Activated CD4-positive, alpha-beta T cell treated with anti-CD3 and anti-CD28 coated beads, Interleukin-2, amount 10 ng/mL, durations not matched to agents 24 days and 14 days (primary cell): ENCODE measurements around the gene PCYT1A. TPM values are rescaled to one million over a fixed set of nuclear protein-coding genes. Genes with fewer than 3 reads are reported as not detected.

Source experiments
- DNase-seq: peaks from one replicate; pipeline ENCODE4 v3.0.0; 2022
- H3K27ac Mint-ChIP-seq: one replicate; pipeline ENCODE4 v1.8.0; 2022; ENCODE audit warnings: mild to moderate bottlenecking, mixed read lengths
- H3K27me3 Mint-ChIP-seq: one replicate; pipeline ENCODE4 v1.8.0; 2022; ENCODE audit warnings: mixed read lengths
- H3K36me3 Mint-ChIP-seq: one replicate; pipeline ENCODE4 v1.8.0; 2022; ENCODE audit warnings: low read depth, mild to moderate bottlenecking, mixed read lengths
- H3K4me1 Mint-ChIP-seq: one replicate; pipeline ENCODE4 v1.8.0; 2021; ENCODE audit warnings: mixed read lengths
- H3K4me3 Mint-ChIP-seq: one replicate; pipeline ENCODE4 v1.8.0; 2022; ENCODE audit warnings: mild to moderate bottlenecking, moderate library complexity, mixed read lengths
- H3K9me3 Mint-ChIP-seq: one replicate; pipeline ENCODE4 v1.8.0; 2021; ENCODE audit warnings: mixed read lengths
- intact Hi-C: fragments of 100-400 bp; cut with micrococcal nuclease; formaldehyde crosslinking; loops from one replicate; pipeline ENCODE4 v1.15.1; 2023
- total RNA-seq: library from RNA; stranded (reverse); gene quantifications from 2 replicates; pipeline ENCODE4 v1.2.3, GENCODE V29; 2022

The PCYT1A gene
- total RNA-seq, 1 donor from 2014 or later, result 56.0 TPM

GRCh38 chr3:196238612-196239560 lies 48.6 kb downstream of the PCYT1A start:
- peaks cover 1% of the 10 kb centered on the region for H3K4me1 Mint-ChIP-seq
- intact Hi-C loops, result no loop called here
- H3K36me3 Mint-ChIP-seq, result peaks cover 52% of the 10 kb centered on the region
- no peak overlapping the region for H3K4me3 Mint-ChIP-seq
- H3K27me3 Mint-ChIP-seq, result no peaks in the 10 kb centered on the region
- no peak for DNase-seq
- no peaks in the 10 kb centered on the region for H3K9me3 Mint-ChIP-seq
- no peak overlapping the region for H3K27ac Mint-ChIP-seq

- no peaks in the 10 kb centered on the region for H3K9me3 Mint-ChIP-seq
- DNase-seq, result no peak
- no peak overlapping the region for H3K4me3 Mint-ChIP-seq
- H3K4me1 Mint-ChIP-seq, result peaks cover 10% of the 10 kb centered on the region
- peaks cover 53% of the 10 kb centered on the region for H3K36me3 Mint-ChIP-seq
- no peaks in the 10 kb centered on the region for H3K27me3 Mint-ChIP-seq
- no peak overlapping the region for H3K27ac Mint-ChIP-seq
- intact Hi-C loops, result no loop called here
These were observed 50.3 kb downstream of the PCYT1A start for GRCh38 chr3:196237203-196237602.

- H3K4me3 Mint-ChIP-seq, result no peak overlapping the region
- H3K4me1 Mint-ChIP-seq, result peaks cover 12% of the 10 kb centered on the region
- H3K27ac Mint-ChIP-seq, result no peak overlapping the region
- no peaks in the 10 kb centered on the region for H3K27me3 Mint-ChIP-seq
- intact Hi-C loops, result no loop called here
- DNase-seq, result no peak
- no peaks in the 10 kb centered on the region for H3K9me3 Mint-ChIP-seq
- H3K36me3 Mint-ChIP-seq, result peaks cover 45% of the 10 kb centered on the region
These were observed 51.3 kb downstream of the PCYT1A start for GRCh38 chr3:196236223-196236622.

GRCh38 chr3:196235452-196236122 lies 51.9 kb downstream of the PCYT1A start:
- H3K4me1 Mint-ChIP-seq, result peaks cover 12% of the 10 kb centered on the region
- no peaks in the 10 kb centered on the region for H3K27me3 Mint-ChIP-seq
- intact Hi-C loops, result no loop called here
- H3K36me3 Mint-ChIP-seq, result peaks cover 45% of the 10 kb centered on the region
- no peak overlapping the region for H3K4me3 Mint-ChIP-seq
- DNase-seq, result no peak
- H3K27ac Mint-ChIP-seq, result peak overlapping the region; percentile 25
- no peaks in the 10 kb centered on the region for H3K9me3 Mint-ChIP-seq

GRCh38 chr3:196232882-196233251 lies 54.7 kb downstream of the PCYT1A start:
- H3K4me3 Mint-ChIP-seq, result no peak overlapping the region
- peaks cover 27% of the 10 kb centered on the region for H3K36me3 Mint-ChIP-seq
- intact Hi-C loops, result no loop called here
- no peaks in the 10 kb centered on the region for H3K27me3 Mint-ChIP-seq
- DNase-seq, result no peak
- peak overlapping the region; percentile 19 for H3K27ac Mint-ChIP-seq
- peaks cover 11% of the 10 kb centered on the region for H3K4me1 Mint-ChIP-seq
- no peaks in the 10 kb centered on the region for H3K9me3 Mint-ChIP-seq

- Mint-ChIP-seq H3K4me1 (peaks cover 11% of the 10 kb centered on the region), H3K4me3 (no peak overlapping the region), H3K27me3 (no peaks in the 10 kb centered on the region), H3K27ac (peak overlapping the region; percentile 49), H3K36me3 (peaks cover 24% of the 10 kb centered on the region), H3K9me3 (no peaks in the 10 kb centered on the region)
- no peak for DNase-seq
- intact Hi-C loops, result no loop called here
These were observed 55.2 kb downstream of the PCYT1A start for GRCh38 chr3:196232154-196232881.

- Mint-ChIP-seq H3K27ac (no peak overlapping the region), H3K27me3 (no peaks in the 10 kb centered on the region), H3K4me1 (peaks cover 8% of the 10 kb centered on the region), H3K9me3 (no peaks in the 10 kb centered on the region), H3K4me3 (no peak overlapping the region), H3K36me3 (peaks cover under 1% of the 10 kb centered on the region)
- intact Hi-C loops, result no loop called here
- no peak for DNase-seq
These were observed 59.7 kb downstream of the PCYT1A start for GRCh38 chr3:196227629-196228493.

GRCh38 chr3:196227121-196227561 lies 60.4 kb downstream of the PCYT1A start:
- Mint-ChIP-seq H3K4me3 (no peak overlapping the region), H3K27me3 (no peaks in the 10 kb centered on the region), H3K27ac (no peak overlapping the region), H3K4me1 (peaks cover 2% of the 10 kb centered on the region), H3K36me3 (no peaks in the 10 kb centered on the region), H3K9me3 (no peaks in the 10 kb centered on the region)
- no peak for DNase-seq
- intact Hi-C loops, result no loop called here

- Mint-ChIP-seq H3K27ac (no peak overlapping the region), H3K27me3 (no peaks in the 10 kb centered on the region), H3K36me3 (no peaks in the 10 kb centered on the region), H3K4me3 (no peak overlapping the region), H3K4me1 (no peaks in the 10 kb centered on the region), H3K9me3 (no peaks in the 10 kb centered on the region)
- no peak for DNase-seq
- intact Hi-C loops, result no loop called here
These were observed 61.7 kb downstream of the PCYT1A start for GRCh38 chr3:196225763-196226364.

GRCh38 chr3:196225086-196225485 lies 62.4 kb downstream of the PCYT1A start:
- no peak overlapping the region for H3K27ac Mint-ChIP-seq
- no peaks in the 10 kb centered on the region for H3K27me3 Mint-ChIP-seq
- H3K4me1 Mint-ChIP-seq, result no peaks in the 10 kb centered on the region
- H3K9me3 Mint-ChIP-seq, result no peaks in the 10 kb centered on the region
- H3K4me3 Mint-ChIP-seq, result no peak overlapping the region
- no peak for DNase-seq
- intact Hi-C loops, result no loop called here
- no peaks in the 10 kb centered on the region for H3K36me3 Mint-ChIP-seq

GRCh38 chr3:196222876-196223595 lies 64.5 kb downstream of the PCYT1A start:
- intact Hi-C loops, result no loop called here
- Mint-ChIP-seq H3K4me3 (no peak overlapping the region), H3K36me3 (no peaks in the 10 kb centered on the region), H3K27ac (no peak overlapping the region), H3K4me1 (peaks cover 10% of the 10 kb centered on the region), H3K9me3 (no peaks in the 10 kb centered on the region), H3K27me3 (no peaks in the 10 kb centered on the region)
- no peak for DNase-seq

- Mint-ChIP-seq H3K9me3 (no peaks in the 10 kb centered on the region), H3K36me3 (no peaks in the 10 kb centered on the region), H3K4me3 (no peak overlapping the region), H3K27ac (no peak overlapping the region), H3K4me1 (peaks cover 13% of the 10 kb centered on the region), H3K27me3 (no peaks in the 10 kb centered on the region)
- intact Hi-C loops, result no loop called here
- no peak for DNase-seq
These were observed 66.5 kb downstream of the PCYT1A start for GRCh38 chr3:196220991-196221390.
